ENCODE results near the gene PACS2.

- TF ChIP-seq CTCF (conservative IDR thresholded peaks at IDR 0.05 in 1 of 2, IDR thresholded peaks at IDR 0.05 in 1 of 2; ENCODE audit: extremely low read depth in 1 of 2, insufficient read depth in 1 of 2, low read depth in 1 of 2, low read length in 2 of 2) (no peak), EZH2 (IDR thresholded peaks at IDR 0.05; ENCODE audit: borderline replicate concordance, low read length) (no peak)
These were observed 69.6 kb downstream of the PACS2 start for GRCh38 chr14:105384041-105384557.
